GM06990 (cell line): ENCODE results near the gene DOCK1.

Experiments used
- DNase-seq: peaks from one replicate; pipeline ENCODE4 v3.0.0-alpha.2; 2011; ENCODE audit not compliant: insufficient read length; ENCODE audit errors: extremely low read depth
- H3K27me3 ChIP-seq: replicated peaks from 2 replicates; pipeline ENCODE4 v1.6.0; 2011; ENCODE audit warnings: low read length; ENCODE audit not compliant: control insufficient read depth, insufficient read depth
- H3K36me3 ChIP-seq: 2 replicates; pipeline ENCODE4 v1.5.1; 2011; ENCODE audit warnings: low read length; ENCODE audit not compliant: control insufficient read depth, insufficient read depth
- H3K4me3 ChIP-seq: replicated peaks from 2 replicates; pipeline ENCODE4 v1.5.1; 2011; ENCODE audit warnings: low read depth, mild to moderate bottlenecking, control low read depth, low read length
- CTCF ChIP-seq: IDR thresholded peaks from 2 replicates; pipeline ENCODE4 v1.5.1; 2011; ENCODE audit warnings: low read length, control low read depth, mild to moderate bottlenecking, inconsistent platforms; ENCODE audit not compliant: insufficient read depth, poor library complexity, severe bottlenecking

Gene DOCK1

GRCh38 chr10:127364034-127364433 is 458.8 kb downstream of the DOCK1 start:
- no peak overlapping the region for H3K4me3 ChIP-seq
- no peaks in the 10 kb centered on the region for H3K27me3 ChIP-seq
- H3K36me3 ChIP-seq: no peaks in the 10 kb centered on the region
- DNase-seq: no peak
- no peak for TF ChIP-seq CTCF

- no peak for TF ChIP-seq CTCF
- no peak for DNase-seq
- no peak overlapping the region for H3K4me3 ChIP-seq
- H3K36me3 ChIP-seq: no peaks in the 10 kb centered on the region
- no peaks in the 10 kb centered on the region for H3K27me3 ChIP-seq
Measured at GRCh38 chr10:127368101-127368500, 462.9 kb downstream of the DOCK1 start.

GRCh38 chr10:127368929-127369328 is 463.7 kb downstream of the DOCK1 start:
- Histone ChIP-seq H3K4me3 (no peak overlapping the region), H3K27me3 (no peaks in the 10 kb centered on the region), H3K36me3 (no peaks in the 10 kb centered on the region)
- no peak for TF ChIP-seq CTCF
- DNase-seq: no peak

GRCh38 chr10:127370601-127371000 is 465.4 kb downstream of the DOCK1 start:
- no peak for DNase-seq
- no peak overlapping the region for H3K4me3 ChIP-seq
- no peaks in the 10 kb centered on the region for H3K27me3 ChIP-seq
- no peak for TF ChIP-seq CTCF
- no peaks in the 10 kb centered on the region for H3K36me3 ChIP-seq

GRCh38 chr10:127372361-127372760 is 467.1 kb downstream of the DOCK1 start:
- TF ChIP-seq CTCF: no peak
- no peak for DNase-seq
- Histone ChIP-seq H3K36me3 (no peaks in the 10 kb centered on the region), H3K27me3 (no peaks in the 10 kb centered on the region), H3K4me3 (no peak overlapping the region)

GRCh38 chr10:127374074-127374680 is 468.9 kb downstream of the DOCK1 start:
- DNase-seq: no peak
- Histone ChIP-seq H3K27me3 (no peaks in the 10 kb centered on the region), H3K36me3 (no peaks in the 10 kb centered on the region), H3K4me3 (no peak overlapping the region)
- no peak for TF ChIP-seq CTCF
